GM21786 (cell line): Measurements from ENCODE around the gene ST7.
"Not testable (repeated sequence)": the region's sequence is repeated elsewhere in the genome, so short reads cannot be mapped to it uniquely, and the experiment has no call there.

ENCODE experiments used
- ATAC-seq: cut with Tn5 transposase; IDR thresholded peaks from one replicate; pipeline ENCODE4 v1.9.1; 2021; ENCODE audit not compliant: unreplicated experiment

ST7 gene

GRCh38 chr7:117212969-117213877, 259.9 kb downstream of the ST7 start:
- peak; percentile 78 for ATAC-seq

DNA sequence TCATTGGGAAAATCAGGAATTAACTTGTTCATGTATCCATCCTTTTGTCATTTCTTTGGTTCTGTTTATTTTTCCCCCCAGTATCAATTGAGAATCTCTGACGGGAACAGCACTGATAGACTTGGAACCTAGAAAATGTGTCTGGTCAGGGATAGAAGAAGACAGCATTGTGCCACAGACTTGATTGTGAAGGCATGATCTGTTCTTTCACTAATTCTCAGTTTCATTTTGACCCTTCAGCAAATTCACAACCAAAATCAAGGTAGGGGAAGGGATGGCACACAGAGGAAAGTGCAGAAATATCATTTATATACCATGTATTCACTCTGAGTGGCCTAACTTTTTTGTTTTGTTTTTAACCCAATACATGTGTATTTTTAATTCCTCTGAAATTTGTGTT, 262.7 kb downstream of the ST7 start:
- ATAC-seq = no peak

GRCh38 chr7:117216436-117217069, 263.3 kb downstream of the ST7 start:
- ATAC-seq = no peak

GRCh38 chr7:117217106-117218035, 264.1 kb downstream of the ST7 start:
- ATAC-seq = no peak

- ATAC-seq = no peak
These were observed 265.4 kb downstream of the ST7 start for GRCh38 chr7:117218700-117219099.

DNA sequence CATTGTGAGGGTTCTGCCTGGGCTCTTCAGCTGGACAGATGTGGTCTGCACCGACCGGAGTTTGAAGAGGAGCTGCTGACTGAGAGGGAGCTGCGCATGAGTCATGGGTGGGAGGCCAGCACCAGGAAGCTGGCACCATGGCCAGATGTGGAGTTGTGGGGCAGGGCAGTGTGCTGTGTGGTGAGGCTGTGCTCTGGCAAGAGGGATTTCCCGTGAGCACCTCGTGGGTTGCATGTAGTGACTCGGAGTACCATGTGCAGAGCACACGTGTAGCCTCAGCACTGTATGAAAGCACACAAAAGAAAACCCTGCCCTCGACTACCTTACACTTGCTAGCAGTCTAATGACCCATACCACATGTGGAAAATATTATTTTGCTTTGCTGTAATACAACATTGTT, 266.2 kb downstream of the ST7 start:
- no peak for ATAC-seq

- ATAC-seq = no peak
These were observed 267.5 kb downstream of the ST7 start for GRCh38 chr7:117220836-117221235.

DNA sequence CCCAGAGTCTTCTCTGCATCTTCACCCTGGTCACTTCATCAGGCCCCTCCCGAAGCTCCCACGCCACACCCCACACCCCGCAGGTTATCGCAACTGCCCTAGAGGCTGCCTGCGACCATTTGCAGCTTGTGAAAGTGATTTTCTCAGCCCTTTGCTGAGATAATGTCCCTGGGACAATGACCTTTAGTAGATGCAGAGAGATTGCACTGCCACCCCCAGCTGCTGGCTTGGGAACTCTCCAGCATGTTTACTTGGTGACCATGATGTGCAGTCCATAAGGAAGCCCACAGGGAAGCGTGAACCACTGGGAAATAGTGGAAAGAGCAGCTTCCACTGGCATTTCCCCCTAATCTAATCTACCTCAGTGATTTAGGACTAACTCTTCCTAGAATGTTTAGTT, 272.2 kb downstream of the ST7 start:
- ATAC-seq = no peak

DNA sequence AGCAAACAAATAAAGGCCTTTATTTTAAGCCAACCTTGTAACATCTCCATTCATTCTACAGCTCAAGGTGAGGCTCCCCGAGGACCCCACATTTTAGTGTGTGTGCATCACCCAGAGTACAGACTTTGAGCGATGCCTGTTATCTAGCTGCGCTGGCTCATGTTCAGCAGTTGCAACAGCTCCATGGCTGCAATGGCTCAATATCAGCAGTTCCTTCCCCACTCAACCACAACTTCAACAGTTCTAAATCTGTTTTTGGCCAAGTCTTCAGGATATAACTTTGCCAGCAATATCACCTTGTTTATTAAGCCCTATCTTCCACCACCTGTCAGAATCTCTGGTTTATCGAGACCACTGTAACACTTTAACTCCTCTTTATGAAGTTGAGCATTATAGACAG, 273.8 kb downstream of the ST7 start:
- ATAC-seq = no peak

GRCh38 chr7:117229350-117229749, 276.0 kb downstream of the ST7 start:
- ATAC-seq = no peak

GRCh38 chr7:117230276-117231046, 277.2 kb downstream of the ST7 start:
- ATAC-seq = peak; percentile 79

DNA sequence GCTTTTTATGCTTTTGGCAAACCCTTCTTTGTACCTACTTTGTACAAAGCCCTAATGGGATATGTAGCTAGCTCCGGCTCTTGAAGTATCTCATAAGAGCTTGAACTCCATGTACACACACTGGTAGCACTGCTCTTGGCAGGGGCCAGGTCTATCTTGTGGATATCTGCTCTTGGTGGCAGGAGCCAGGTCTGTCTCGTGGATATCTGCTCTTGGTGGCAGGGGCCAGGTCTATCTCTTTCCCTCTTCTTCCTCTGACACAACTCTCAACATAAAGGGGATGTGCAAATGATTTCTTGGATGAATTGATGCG, 277.7 kb downstream of the ST7 start:
- no peak for ATAC-seq

GRCh38 chr7:117237646-117238045, 284.3 kb downstream of the ST7 start:
- ATAC-seq = peak; percentile 65

DNA sequence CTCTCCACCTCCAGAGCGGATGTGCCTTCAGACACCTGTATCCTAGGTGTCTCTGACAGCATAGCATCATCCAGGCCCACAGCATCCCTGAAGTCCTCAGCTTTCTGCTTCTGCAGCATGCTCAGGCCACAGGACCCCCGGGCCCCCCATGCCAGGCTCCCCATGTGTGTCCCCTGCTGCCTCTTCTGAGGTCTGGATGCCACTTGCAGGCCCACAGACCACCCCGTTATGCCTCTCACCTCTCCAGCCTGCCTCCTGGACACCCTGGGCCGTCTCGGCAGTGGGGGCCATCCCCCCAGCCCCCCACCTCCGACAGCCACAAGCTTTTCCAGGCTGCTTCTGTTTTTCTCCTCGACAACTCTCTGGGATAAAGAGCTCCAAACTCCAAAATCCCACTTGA, 285.2 kb downstream of the ST7 start:
- ATAC-seq = no peak

DNA sequence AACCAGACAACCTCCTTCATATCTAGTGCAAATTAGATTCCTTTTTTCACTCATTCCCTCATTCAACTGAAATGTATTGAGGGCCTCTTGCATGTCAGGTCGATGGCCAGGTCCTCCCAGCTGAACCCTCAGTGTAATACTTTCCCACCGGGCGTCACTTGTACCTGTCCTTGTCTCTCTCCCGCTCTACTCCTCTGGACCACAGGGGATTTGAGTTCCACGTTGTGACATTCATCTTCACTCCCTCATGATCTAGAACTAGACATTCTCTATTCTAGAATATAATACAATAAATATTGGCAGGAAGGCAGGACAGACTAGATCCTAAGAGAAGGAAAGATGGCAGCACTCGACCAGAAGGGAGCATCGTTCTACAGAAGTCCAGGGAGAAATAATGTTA, 285.6 kb downstream of the ST7 start:
- ATAC-seq = no peak

GRCh38 chr7:117241088-117241487, 287.8 kb downstream of the ST7 start:
- no peak for ATAC-seq

DNA sequence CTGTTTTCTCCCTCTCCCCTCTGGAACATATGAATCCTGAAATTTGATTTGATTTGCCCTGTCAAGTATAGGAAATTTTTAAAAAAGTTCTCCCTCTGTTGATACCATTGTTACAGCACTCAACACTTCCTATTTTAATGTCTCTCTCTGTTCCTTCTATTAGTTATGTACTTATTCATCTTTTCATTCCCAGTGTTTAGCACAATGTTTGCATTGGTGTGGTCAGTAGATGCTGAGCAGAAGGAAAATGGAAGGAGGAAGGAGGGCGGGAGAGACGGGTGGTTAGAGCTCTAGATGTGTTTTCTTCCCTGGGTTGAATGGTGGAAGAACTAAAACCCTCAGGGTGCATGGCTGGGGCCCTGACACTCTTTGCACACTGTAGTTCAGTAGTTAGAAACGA, 290.1 kb downstream of the ST7 start:
- no peak for ATAC-seq

GRCh38 chr7:117245703-117246102, 292.4 kb downstream of the ST7 start:
- ATAC-seq = not testable (repeated sequence)

DNA sequence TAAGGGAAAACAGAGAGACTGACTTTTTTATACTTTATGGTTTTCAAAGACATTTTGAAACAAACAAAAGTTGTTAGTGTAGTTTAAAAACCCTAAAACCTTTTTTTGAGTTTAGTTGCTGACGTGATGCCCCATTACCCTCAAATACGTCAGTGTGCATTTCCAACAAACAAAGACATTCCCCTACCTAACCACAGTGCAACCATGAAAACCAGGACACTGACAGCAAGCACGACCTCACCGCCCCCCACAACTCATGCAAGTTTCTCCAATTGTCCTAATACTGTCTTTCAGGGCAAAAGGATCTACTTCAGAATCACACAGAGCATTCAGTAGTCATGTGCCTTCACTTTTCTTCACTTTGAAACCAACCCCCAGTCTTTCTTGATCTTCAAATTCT, 294.5 kb downstream of the ST7 start:
- ATAC-seq = no peak

DNA sequence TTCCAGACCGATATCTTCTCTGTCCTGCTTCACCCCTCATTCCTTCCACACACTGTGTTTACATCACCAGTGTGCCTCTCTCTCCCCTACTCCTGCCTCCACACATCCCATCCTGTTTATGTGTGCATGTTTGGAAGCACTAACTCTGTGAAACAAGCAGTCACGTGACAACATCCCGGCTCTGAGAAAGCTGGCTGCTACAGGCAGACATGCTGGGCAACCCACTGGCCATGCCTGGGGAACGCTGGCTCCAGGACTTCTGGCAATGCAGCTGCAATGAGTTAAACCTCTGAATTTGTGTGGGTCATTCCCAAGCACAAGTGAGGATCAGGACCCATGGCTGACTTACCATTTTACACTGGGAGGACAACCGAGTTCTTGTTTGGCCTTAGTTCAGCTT, 295.5 kb downstream of the ST7 start:
- no peak for ATAC-seq

DNA sequence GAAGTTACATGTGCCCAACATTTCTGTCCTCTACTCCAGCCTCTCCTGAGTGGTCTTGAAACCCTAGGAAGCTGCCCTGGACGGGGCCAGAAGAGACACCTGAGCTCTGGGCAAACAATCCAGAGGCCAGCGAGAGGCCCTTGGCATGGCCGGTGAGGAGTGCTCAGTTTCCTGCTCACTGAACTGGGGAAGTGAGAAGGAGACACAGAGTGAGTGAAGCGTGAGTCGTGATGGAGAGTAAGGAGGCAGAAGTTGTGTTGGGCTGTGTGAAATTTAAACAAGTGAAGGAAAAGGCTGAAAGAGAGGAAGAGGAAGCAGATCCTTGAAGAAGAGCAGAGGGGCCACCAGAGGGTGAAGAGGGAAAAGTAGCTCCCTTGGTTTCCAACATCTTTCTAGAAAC, 296.4 kb downstream of the ST7 start:
- no peak for ATAC-seq
